NCI-H1092 (cell line): ENCODE data around the gene UAP1L1.

Source experiments
- DNase-seq: peaks from one replicate; lab custom pipeline; 2025; lab: John Stamatoyannopoulos, UW

UAP1L1 gene

GRCh38 chr9:137097761-137098462 is 20.6 kb downstream of the UAP1L1 start:
- DNase-seq = no peak

- DNase-seq = no peak
Observed at GRCh38 chr9:137099231-137099630, 21.9 kb downstream of the UAP1L1 start.

- no peak for DNase-seq
Observed at GRCh38 chr9:137103206-137103999, 26.1 kb downstream of the UAP1L1 start.

GRCh38 chr9:137105814-137106661 is 28.7 kb downstream of the UAP1L1 start:
- DNase-seq = no peak

GRCh38 chr9:137106662-137107250 is 29.4 kb downstream of the UAP1L1 start:
- no peak for DNase-seq

- DNase-seq = no peak
Observed at GRCh38 chr9:137107312-137107921, 30.1 kb downstream of the UAP1L1 start.

GRCh38 chr9:137107982-137108381 is 30.7 kb downstream of the UAP1L1 start:
- no peak for DNase-seq

GRCh38 chr9:137108608-137109249 is 31.4 kb downstream of the UAP1L1 start:
- DNase-seq = no peak

GRCh38 chr9:137109250-137110146 is 32.2 kb downstream of the UAP1L1 start:
- DNase-seq = no peak

- DNase-seq = no peak
Observed at GRCh38 chr9:137110147-137110910, 33.0 kb downstream of the UAP1L1 start.

GRCh38 chr9:137110911-137111787 is 33.8 kb downstream of the UAP1L1 start:
- no peak for DNase-seq

- DNase-seq = no peak
Observed at GRCh38 chr9:137111788-137112563, 34.7 kb downstream of the UAP1L1 start.

- DNase-seq = no peak
Observed at GRCh38 chr9:137112564-137113384, 35.5 kb downstream of the UAP1L1 start.

- DNase-seq = no peak
Observed at GRCh38 chr9:137113385-137114159, 36.3 kb downstream of the UAP1L1 start.

- no peak for DNase-seq
Observed at GRCh38 chr9:137114220-137114612, 36.9 kb downstream of the UAP1L1 start.
